Activated naive CD8-positive, alpha-beta T cell treated with anti-CD3 and anti-CD28 coated beads, Interleukin-2, amount 50 U/mL, for 16 hours (primary cell): Measurements from ENCODE around the gene ENTR1.

ENCODE experiments used
- DNase-seq: peaks from one replicate; pipeline ENCODE4 v3.0.0-alpha.2; 2020; ENCODE audit warnings: low read depth, low spot score

Gene ENTR1, protein sequence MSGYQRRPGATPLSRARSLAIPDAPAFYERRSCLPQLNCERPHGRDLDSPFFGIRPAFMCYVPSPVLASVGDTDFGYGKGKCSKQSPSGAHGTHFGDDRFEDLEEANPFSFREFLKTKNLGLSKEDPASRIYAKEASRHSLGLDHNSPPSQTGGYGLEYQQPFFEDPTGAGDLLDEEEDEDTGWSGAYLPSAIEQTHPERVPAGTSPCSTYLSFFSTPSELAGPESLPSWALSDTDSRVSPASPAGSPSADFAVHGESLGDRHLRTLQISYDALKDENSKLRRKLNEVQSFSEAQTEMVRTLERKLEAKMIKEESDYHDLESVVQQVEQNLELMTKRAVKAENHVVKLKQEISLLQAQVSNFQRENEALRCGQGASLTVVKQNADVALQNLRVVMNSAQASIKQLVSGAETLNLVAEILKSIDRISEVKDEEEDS

DNA sequence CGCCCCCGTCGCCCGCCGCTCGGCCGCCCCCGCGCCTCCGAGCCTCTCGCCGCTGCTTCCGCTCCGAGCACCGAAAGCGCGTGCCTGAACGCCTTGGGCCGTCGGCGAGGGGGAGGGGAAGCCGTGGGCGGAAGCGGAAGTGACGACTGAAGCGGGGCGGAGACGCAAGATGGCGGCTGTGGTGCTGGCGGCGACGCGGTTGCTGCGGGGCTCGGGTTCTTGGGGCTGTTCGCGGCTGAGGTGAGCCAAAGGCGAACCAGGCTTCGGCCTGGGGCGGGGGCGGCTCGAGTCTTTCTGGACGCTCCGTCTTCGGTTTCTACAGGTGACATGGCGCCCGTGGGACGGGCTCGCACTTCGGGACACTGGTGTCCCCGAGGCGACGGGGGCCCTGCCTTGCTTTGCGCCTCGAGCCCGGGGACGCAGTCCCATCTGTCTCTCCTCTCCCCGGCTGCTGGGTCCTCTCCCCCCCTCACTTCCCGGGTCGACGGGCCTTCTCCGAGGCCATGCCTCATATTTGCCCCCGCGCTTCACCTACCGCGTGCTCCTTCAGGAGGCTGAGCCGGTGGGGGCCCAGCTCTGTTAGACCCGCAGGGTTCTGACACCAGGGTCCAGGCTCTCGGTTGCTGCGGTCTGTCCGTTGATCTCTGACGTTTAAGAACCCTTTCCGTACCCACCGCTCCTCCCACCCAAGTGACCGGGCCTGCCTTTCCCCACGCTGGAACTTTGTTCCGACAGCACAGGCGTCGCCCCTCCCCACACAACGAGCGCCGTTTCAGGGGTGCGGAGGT lies at the start of gene ENTR1, which contains the start of gene PMPCA:
Gene ENTR1, minus strand, starts transcription at position 115 of the 788 bp plus-strand sequence. CDS start 217 bp downstream, outside the sequence.
Gene PMPCA, plus strand, starts transcription at position 159 of the 788 bp plus-strand sequence. Its CDS starts 11 bp downstream, at position 170.
- DNase-seq: peak; percentile 91

DNA sequence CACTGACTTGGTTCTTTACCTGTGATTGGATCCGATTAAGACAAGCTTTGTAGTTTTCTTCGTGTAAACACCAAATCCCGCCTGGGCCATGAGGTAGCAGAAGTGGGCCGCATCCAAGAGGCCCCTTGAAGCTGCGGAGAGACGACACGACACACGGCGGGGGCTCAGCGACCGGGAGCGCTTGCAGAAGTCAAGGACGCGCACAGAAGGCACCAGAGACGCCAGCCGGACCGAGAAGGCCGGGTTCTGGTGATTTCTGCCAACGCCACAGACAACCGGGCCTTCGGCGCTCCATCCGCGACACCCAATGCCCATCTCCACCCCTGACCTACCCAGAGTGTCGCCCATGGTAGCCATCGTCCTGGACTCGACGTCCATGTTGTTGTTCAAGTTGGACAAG lies 49.0 kb upstream of the ENTR1 start:
- DNase-seq: no peak

DNA sequence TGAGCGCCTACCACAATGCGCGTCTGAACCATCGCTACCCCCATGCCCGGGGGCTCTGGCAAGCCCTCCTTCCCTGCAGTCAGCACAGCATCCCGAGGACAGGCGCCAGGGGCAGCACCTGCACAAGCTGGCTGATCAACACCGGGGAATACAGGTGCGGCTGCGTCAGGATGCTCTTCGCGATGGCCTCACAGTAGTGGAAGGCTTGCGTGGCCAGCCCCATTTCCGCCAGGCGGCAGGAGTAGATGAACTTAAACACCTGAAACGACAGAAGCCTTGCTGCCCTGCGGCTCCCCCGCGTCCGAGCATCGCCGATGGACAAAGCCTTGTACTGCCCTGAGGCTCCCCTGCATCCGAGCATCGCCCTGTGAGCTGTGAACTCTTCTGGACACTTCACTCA lies 46.9 kb upstream of the ENTR1 start:
- no peak for DNase-seq

DNA sequence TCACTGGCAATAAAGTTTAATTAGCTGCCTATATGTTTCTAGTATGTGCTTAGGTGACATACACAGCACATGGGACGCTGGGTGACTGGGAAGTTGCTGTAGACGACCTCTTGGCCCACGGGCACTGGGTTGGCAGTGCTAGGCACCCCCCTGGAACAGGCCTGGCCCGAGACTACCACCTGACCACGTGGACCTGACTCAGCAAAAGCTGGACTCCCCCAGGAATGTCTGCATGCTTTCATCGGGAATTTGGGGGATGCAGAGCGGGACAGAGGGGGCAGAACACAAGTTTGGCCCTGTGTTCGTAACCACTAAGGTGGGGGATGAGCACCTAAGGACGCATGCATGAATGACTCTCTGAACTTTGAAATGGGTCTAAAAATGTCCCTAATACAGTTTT lies 45.8 kb upstream of the ENTR1 start:
- DNase-seq: no peak

DNA sequence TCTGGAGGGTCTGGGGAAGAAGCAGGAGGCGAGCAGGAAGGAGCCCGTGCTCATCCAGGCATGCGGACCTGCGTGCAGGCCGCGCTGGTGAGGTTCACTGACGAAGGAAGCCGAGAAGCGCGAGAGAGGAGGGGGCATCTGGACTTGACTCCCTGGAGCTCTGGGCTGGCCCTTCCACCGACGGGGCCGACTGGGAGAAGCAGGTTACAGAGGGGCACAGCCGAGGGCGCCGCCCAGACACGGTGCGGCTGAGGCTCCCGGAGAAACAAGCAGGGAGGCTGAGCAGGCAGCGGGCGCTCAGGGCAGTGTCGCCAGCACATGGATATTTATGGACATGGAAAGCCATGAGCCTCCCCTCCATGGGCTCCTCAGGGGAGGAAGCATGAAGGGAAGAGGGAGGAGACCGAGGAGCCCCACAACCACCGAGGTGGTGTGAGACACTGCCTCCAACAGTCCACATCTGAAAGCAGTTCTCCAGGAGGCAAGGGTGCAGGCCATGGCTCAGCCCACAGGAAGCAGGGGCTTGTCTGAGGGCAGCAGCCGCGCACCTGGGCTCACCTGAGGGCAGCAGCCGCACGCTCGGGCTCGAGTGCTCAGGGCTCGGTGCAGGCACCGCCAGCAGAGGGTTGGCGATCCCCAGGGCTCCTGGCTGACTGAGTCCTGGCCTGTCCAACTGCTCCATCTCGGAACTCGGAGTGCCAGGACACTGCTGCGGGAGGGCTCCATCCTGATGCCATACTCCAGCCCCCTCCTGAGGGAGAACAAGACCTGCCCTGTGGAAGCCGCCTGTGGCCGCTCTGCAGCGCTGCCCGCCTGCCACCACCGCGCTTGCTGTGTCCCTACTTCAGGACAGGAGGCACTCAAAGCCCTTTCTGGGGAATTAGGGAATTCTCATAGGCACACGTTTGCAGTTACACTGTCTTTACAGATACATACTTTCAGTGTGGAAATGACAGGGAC lies 44.9 kb upstream of the ENTR1 start:
- DNase-seq: no peak

DNA sequence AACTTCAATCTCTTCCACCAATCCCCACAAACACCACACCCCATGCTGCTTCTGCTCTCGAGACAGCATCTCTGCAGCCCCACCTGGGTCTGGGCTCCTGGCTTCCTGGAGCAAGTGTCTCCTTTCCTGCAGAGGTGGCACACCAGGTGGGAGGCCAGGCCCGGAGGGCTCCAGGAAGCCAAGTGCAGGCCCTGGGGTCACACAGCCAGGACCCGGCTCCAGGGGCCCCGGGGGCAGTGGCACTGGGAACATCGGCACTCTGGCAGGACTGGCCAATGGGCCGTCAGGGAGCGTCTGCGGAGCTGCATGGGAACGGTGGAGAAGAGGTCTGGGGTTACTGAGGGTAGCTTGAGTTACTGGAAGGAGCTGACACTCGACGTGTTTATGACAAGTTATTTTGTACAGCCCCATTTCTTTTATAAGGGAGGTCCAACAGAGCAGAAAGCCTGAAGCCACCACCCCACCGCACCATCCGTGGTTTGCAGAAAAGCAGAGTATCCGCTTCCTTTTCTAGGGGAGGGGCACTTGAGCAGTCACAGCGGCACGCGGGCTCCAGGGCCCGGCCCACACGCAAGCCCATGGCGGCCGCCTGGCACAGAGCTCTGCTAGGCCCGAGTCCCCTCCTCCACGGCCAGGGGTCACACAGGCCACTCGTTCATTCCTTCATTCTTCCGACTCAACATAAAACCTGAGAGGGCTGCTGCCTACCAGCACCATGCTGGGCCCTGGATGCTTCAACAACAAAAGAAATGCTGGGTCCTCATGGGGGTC lies 43.8 kb upstream of the ENTR1 start:
- DNase-seq: no peak

DNA sequence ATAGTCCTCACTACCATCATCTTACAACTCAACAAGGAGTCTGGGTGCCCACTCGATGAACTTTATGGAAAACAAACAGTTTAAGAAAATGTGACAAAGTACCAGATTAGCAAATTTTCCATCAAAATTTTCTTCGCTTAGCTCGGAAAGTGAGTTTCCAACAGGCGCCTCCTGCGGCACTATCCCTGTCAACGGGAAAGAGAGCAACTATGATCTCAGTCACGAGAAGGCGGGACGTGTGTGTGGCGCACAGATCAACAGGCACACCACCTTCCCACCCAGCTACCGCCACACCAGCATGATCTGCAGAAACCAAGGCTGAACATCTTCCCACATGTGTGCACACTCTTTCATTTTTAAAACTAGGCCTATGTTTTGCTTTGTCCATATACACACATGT lies 42.9 kb upstream of the ENTR1 start:
- DNase-seq: no peak

DNA sequence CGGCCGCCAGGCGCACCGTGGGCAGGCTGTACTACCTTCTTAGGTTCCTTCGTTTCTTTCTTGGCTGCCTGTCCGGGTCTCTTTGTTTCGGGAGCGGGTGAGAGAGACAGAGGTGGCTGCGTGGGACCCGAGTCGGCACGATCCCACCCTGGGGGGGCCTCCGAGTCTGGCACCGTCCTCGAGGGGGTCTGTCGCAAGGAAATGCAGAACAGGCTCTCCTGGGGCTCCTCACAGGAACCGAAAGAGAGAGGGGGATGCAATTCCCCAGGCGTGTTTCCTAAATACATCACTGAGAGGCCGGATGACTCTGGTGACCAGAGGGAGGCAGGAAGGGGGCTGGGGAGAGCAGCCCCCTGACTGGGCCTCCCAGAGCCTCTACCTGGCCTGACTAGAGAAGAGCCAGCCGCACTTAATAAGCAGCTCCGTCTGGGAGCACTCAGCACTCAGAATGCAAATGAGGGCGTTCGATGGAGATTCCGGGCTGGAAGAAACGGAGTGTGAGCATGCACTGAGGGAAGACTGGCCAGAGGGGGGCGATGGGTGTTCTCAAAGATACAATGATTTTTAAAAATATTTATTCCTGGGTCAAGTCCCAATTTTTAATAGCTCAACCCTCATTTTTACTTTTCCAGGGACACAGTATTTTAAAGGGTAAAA lies 40.9 kb upstream of the ENTR1 start:
- DNase-seq: no peak

DNA sequence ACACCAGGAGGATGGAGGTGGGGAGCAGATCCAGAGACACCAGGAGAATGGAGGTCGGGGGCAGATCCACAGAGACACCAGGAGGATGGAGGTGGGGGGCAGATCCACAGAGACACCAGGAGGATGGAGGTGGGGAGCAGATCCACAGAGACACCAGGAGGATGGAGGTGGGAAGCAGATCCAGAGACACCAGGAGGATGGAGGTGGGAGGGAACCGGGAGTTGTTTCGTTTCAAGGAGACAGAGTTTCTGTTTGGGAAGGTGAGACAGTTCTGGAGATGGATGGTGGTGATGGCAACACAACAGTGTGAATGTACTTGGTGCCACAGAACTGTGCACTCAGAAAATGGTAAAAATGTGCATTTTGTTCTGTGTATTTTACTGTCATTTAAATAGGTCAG lies 38.2 kb upstream of the ENTR1 start:
- no peak for DNase-seq

DNA sequence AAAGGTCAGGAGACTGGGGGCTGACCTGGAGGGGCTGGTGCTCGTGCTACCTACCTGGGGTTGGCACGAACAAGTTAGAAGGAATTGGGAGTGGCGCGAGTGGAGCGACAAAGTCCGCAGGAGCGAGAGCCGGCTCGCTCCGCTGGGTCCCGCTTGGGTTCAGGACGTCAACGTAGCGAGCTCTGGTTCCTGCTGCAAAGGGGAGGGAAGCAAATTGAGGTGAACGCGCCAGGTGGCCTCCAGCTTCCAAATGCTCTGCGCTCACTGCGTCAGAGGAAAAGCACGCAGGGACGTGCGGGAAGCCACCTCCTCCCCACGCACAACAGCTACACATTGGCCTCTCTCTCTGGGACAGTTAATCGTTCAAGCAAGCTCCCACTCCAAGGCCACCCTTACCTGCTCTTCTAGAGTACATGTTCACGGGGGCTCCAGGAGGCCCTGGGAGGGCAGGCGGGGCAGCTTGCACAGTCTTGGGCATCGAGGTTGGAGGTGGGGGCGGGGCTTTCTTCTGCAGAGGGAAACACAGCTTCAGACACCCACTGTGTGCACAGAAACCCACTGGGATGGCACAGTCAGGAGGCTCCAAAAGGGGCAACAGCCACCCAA lies 36.9 kb upstream of the ENTR1 start:
- no peak for DNase-seq

DNA sequence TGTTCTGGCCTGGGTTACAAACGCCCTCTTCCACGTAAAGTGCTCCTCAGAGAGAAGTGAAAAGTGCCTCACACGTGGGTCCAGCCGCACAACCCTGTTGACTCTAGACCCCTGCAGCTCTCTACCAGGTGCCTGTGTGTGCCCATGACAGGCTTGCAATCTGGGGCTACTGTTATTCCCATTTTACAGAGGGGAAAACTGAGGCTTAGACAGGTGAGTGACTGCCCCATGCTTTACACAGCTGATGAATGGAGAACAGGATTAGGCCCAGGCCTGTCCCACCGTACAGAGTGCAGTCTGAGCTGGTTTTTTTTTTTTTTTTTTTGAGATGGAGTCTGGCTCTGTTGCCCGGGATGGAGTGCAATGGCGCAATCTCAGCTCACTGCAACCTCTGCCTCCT lies 35.4 kb upstream of the ENTR1 start:
- no peak for DNase-seq

DNA sequence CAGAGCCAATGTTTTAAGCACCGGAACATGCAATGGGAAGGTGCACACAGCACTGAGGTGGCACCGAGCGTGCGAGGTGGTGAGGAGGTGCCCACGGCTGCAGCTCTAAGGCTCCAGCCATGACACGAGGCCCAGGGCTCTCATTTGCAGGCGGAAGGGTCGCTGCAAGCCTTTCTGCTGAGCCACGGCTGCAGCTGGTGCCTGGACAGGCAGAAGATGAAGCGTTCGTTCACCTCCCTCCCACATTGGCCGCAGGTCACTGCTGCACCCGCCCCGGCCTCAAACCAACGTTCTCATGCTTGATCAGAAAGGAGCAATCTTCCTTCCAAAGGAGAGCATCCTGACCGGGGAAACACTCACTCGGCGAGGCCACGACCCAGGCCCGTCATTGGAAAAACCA lies 33.7 kb upstream of the ENTR1 start:
- no peak for DNase-seq

DNA sequence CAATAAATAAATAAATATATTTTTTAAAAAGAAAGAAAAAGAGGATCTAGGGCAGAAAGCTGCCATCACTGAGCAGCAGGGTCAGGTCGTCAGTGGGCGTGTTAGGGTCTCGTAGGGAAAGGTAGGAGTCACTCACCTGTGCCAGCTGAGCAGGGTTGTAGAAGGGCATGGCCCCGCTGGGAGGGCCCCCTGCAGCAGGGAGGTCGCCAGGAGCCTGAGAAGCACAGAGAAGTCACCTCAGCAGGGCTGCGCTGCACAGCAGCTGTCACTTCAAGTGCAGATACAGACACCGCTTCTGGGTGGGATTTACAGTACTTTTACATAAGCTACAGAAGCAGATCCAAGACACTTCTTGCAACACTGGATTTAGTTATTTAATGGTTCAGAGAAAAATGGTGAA lies 33.3 kb upstream of the ENTR1 start:
- no peak for DNase-seq

DNA sequence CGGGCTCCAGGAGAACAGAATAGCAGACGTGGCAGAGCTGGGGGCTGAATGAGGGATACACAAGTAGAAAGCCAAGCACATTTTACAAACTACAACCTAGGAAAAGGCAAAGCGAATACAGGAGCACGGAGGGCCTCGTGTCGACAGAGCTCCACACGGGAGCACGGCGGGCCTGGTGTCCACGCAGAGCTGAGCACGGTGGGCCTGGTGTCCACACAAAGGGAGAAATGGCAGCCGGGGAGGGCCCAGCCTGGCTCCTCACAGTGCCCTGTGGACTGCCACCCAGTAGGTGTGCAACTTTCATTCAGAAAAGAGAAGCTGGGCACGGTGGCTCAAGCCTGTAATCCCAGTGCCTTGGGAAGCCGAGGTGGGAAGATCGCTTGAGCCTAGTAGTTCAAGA lies 32.7 kb upstream of the ENTR1 start:
- DNase-seq: no peak

DNA sequence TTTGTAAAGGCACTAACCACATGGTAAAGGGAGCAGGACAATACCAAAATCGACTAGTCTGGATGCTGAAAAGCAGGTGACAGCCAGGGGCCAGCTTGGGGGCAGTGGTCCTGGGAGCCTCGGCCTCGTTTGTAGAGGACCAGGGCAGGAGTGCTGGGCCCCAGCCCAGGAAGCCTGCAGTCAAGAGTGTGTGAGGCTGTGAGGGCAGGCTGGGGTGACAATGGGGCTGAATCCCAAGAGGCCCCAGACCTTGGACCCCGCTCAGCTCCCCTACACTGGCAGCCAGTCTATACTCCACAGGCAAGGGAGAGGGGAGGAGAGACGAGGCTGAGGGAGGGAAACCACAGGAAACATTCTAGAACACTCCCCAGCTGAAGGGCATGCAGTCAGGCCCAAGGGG lies 31.9 kb upstream of the ENTR1 start:
- no peak for DNase-seq

DNA sequence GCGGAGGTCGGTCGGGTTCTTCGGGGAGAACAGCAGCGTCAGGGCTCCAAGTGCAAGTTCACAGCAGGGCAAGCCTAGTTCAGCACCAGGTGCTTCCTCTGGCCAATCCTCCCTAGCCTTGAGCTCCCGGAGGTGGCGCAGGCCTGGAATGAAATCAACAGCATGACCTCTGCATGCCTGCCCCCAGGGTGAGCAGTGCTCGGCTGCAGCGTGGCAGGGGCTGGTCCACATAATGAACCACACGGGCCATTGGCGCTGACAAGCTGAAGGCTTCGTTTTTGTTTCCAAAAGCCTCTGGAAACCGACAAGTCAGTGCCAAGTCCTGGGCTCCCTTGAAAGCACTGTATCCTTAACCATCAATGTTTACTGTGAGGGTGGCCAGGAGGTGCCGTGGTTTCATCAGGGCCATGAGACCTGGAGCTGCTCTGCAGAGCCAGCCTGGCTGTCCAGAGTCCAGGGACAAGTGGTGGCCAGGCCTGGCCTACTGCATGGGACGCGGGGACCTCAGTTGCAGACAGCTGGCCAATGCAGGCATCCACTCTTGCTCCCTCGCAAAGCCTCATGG lies 31.3 kb upstream of the ENTR1 start:
- DNase-seq: no peak

DNA sequence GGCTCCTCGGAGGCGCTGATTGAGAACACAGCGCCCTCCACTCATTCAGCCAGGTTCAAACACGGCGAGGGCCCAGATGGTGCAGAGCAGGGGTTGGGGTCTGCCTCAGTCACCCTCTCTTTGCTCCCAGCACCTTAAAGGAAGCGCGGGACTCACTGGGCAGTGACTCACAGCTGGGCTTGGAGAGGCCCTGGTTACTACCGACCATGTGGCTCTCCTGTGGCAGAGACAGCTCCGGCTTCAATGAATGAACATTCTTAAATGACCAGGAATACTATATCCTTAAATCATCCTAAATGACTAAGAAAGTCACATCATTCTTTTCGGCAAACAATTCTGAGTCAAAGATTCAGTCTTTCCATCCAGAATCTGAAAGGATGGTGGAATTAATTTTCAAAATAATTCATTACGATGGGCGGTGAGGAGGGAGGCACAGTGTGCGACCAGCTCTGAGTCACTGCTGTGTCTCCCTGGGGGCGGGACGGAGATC lies 30.8 kb upstream of the ENTR1 start:
- no peak for DNase-seq

DNA sequence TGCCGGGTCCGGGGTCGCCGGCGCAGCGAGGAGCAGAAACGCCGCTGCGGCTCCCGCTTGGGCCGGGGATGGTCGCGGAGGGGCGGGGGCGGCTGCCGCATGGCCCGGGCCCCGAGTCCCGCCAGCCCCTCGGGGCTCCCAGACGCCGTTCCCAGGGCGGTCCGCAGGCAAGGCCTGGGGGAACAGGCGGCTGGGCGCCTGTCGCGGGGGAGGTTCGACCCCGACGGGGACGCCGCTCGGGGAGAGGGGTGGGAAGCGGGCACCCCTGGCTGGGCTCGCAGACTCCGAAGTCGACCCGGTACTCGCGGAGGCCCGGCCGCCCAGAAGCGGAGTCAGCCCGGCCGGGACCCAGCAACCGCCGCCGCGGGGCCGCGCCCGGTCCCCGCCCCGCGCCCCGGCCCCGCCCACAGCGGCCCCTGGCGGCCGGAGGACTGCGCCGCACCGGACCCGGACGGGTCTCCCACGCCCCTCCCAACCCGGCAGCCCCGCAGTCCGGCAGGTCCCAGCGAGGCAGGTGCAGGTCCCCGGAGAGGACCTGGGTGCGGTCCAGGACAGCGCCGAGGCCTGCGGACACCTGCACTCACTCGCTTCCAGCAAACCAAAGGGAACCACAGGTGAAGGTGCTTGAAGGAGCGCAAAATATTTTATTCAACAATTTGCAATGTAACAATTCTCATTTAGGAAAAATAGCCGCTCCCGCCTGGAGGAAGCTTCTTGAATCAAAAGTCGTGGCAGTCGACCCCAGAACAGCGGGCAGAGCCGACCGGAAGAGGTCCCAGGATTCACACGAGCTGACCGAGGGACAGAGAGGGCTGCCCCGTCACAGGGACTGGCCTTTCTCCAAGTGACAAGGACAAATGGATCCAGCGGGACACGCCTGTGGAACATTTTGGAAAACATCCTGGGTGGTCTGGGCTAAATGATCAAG lies 29.3 kb upstream of the ENTR1 start, which contains the start of gene INPP5E:
Gene INPP5E, minus strand, starts transcription at position 365 of the 928 bp plus-strand sequence. CDS start 426 bp downstream, outside the sequence.
- peak; percentile 68 for DNase-seq
